Osteoblast (primary cell): Measurements from ENCODE around the gene ZNF264. TPM values are rescaled to one million over a fixed set of nuclear protein-coding genes. Genes with fewer than 3 reads are reported as not detected.

Experiments
- DNase-seq: peaks from one replicate; pipeline ENCODE4 v3.0.0; 2011; ENCODE audit warnings: low spot score, mixed read lengths; ENCODE audit not compliant: insufficient read length; ENCODE audit errors: missing footprints
- H2AFZ ChIP-seq: 2 replicates; pipeline ENCODE4 v1.6.0; 2011; ENCODE audit warnings: mild to moderate bottlenecking, low read length
- H3K27ac ChIP-seq: 2 replicates; pipeline ENCODE4 v1.5.1; 2011; ENCODE audit warnings: mild to moderate bottlenecking, low read depth, low read length, moderate library complexity
- H3K27me3 ChIP-seq: 2 replicates; pipeline ENCODE4 v1.6.0; 2012; ENCODE audit warnings: mild to moderate bottlenecking, control low read depth, inconsistent platforms, low read length, moderate library complexity; ENCODE audit not compliant: insufficient read depth
- H3K36me3 ChIP-seq: 2 replicates; pipeline ENCODE4 v1.5.1; 2011; ENCODE audit warnings: mild to moderate bottlenecking, low read length, control low read depth, moderate library complexity; ENCODE audit not compliant: insufficient read depth
- H3K4me1 ChIP-seq: 2 replicates; pipeline ENCODE4 v1.5.1; 2011; ENCODE audit warnings: mild to moderate bottlenecking, low read length, control low read depth, moderate library complexity; ENCODE audit not compliant: insufficient read depth
- H3K4me2 ChIP-seq: 2 replicates; pipeline ENCODE4 v1.6.0; 2011; ENCODE audit warnings: mild to moderate bottlenecking, low read length; ENCODE audit not compliant: insufficient read depth
- H3K4me3 ChIP-seq: fragments of 200-600 bp; sonication (generic); 3 replicates; pipeline ENCODE4 v1.5.1; 2012; ENCODE audit warnings: mild to moderate bottlenecking, low read length, inconsistent platforms; ENCODE audit not compliant: insufficient read depth
- H3K79me2 ChIP-seq: 2 replicates; pipeline ENCODE4 v1.6.0; 2012; ENCODE audit warnings: mild to moderate bottlenecking, low read length, control low read depth, inconsistent platforms; ENCODE audit not compliant: insufficient read depth
- H3K9me3 ChIP-seq: 2 replicates; pipeline ENCODE4 v1.5.1; 2011; ENCODE audit warnings: low read depth, low read length, control low read depth
- H4K20me1 ChIP-seq: 2 replicates; pipeline ENCODE4 v1.6.0; 2012; ENCODE audit warnings: mild to moderate bottlenecking, low read length, control low read depth; ENCODE audit not compliant: insufficient read depth
- CTCF ChIP-seq: IDR thresholded peaks from 2 replicates; pipeline ENCODE4 v1.5.1; 2011; ENCODE audit warnings: mild to moderate bottlenecking, low read depth, low read length, moderate library complexity; ENCODE audit errors: extremely low read depth
- total RNA-seq: library from RNA; depleted of rRNA; stranded (reverse); fragments of >200 nt; gene quantifications from 2 replicates; pipeline ENCODE4 v1.2.3, GENCODE V29; 2012

Gene ZNF264
- total RNA-seq, 1 donor = 32.9 TPM

DNA sequence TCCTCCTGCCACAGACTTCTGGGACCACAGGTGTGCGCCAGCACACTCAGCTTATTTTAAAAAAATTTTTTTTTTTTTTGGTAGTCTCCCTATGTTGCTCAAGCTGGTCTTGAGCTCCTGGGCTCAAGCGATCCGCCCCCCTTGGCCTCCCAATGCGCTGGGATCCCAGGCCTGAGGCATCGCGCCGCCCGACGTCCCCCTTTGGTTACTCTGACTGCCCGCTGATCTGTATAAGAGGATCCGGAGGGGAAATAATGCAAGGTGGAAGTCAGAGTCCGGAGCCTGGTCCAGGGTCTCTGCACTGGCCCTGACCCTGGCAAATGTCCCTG is 48.6 kb downstream of the ZNF264 start:
- Histone ChIP-seq H4K20me1 (peaks cover 6% of the 10 kb centered on the region), H3K9me3 (no peaks in the 10 kb centered on the region), H3K4me2 (peak overlapping the region; percentile 94), H3K4me1 (peaks cover 14% of the 10 kb centered on the region), H3K4me3 (peak overlapping the region; percentile 92), H2AFZ (peak overlapping the region; percentile 100), H3K79me2 (peaks cover 43% of the 10 kb centered on the region), H3K27ac (peak overlapping the region; percentile 90), H3K36me3 (peaks cover 10% of the 10 kb centered on the region), H3K27me3 (no peaks in the 10 kb centered on the region)
- DNase-seq = no peak
- no peak for TF ChIP-seq CTCF

- Histone ChIP-seq H2AFZ (peak within 1 kb of the TSS; percentile 100), H4K20me1 (peaks cover 6% of the 10 kb centered on the region), H3K4me3 (peak within 1 kb of the TSS; percentile 92), H3K9me3 (no peaks in the 10 kb centered on the region), H3K79me2 (peaks cover 46% of the 10 kb centered on the region), H3K4me2 (peak within 1 kb of the TSS; percentile 94), H3K36me3 (peaks cover 14% of the 10 kb centered on the region), H3K4me1 (peaks cover 14% of the 10 kb centered on the region), H3K27ac (peak within 1 kb of the TSS; percentile 90), H3K27me3 (no peaks in the 10 kb centered on the region)
- DNase-seq = peak; percentile 97
- no peak for TF ChIP-seq CTCF
These were observed 49.2 kb downstream of the ZNF264 start, which contains the start of gene ZNF805 for GRCh38 chr19:57240311-57241090. ZNF805 (plus strand) TSS chr19:57240632; CDS start chr19:57240892, 260 bp downstream.

DNA sequence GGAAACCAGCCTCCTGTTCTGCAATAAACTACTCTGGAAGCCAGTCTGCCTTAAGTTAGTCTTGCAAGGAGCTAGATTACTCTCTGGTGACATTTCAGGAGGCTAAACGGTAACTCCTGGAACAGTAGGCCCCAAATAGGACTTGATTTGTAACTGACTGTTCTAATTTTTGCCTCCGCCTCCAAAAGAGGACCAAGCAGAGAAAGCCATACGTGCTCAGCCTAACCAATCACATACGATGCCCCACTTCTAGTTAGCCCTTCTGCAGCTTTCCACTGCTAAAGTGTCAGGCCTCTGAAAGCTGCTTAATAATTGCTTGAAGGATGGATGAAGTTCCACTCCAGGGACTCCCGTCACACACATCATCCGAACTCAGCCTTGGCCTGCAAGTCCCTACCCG is 49.9 kb downstream of the ZNF264 start:
- Histone ChIP-seq H3K36me3 (peaks cover 19% of the 10 kb centered on the region), H3K4me3 (peak overlapping the region; percentile 92), H2AFZ (peak overlapping the region; percentile 100), H3K27ac (peak overlapping the region; percentile 90), H3K27me3 (no peaks in the 10 kb centered on the region), H3K79me2 (peaks cover 52% of the 10 kb centered on the region), H3K4me1 (peaks cover 14% of the 10 kb centered on the region), H3K4me2 (peak overlapping the region; percentile 94), H4K20me1 (peaks cover 6% of the 10 kb centered on the region), H3K9me3 (no peaks in the 10 kb centered on the region)
- peak; percentile 92 for DNase-seq
- no peak for TF ChIP-seq CTCF

GRCh38 chr19:57242821-57243220 is 51.5 kb downstream of the ZNF264 start:
- H3K9me3 ChIP-seq = no peaks in the 10 kb centered on the region
- no peak overlapping the region for H3K4me2 ChIP-seq

More at GRCh38 chr19:57242821-57243220, 51.5 kb downstream of the ZNF264 start:
- no peak for TF ChIP-seq CTCF
- Histone ChIP-seq H3K36me3 (peaks cover 27% of the 10 kb centered on the region), H3K27me3 (no peaks in the 10 kb centered on the region), H3K4me3 (no peak overlapping the region), H3K4me1 (peaks cover 14% of the 10 kb centered on the region), H3K27ac (no peak overlapping the region), H4K20me1 (peaks cover 6% of the 10 kb centered on the region), H3K79me2 (peaks cover 66% of the 10 kb centered on the region), H2AFZ (no peak overlapping the region)
- DNase-seq = no peak
